Measurements from ENCODE around the gene ATG4C. TPM values are rescaled to one million over a fixed set of nuclear protein-coding genes. Genes with fewer than 3 reads are reported as not detected.

The ATG4C gene
- total and polyA plus RNA-seq, 3 donors from 2014 or later = 6.8 to 10.2 (median 8.6) TPM

DNA sequence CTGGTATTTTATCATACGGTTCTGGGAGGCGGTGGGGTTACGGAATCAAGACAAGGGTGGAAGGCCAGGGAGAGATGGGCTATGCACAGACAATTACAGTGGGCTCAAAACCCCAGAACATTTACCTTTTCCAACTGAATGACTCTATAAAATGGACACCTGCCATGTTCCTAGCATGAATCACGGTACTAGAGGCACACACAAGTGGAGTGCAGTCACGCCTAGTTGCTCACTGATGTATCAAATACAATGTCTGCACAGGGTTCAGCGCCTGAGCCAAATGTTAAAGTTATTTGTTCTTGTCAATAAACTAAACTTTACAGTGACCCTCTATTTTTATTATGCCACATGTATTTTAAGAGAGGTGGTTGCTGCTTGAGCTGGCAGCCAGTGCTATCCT lies 121.4 kb downstream of the ATG4C start:
- intact Hi-C loops (cut with DNase I; ENCODE audit: low total_unique reads) = no loop called here
- H3K27me3 ChIP-seq = no peaks in the 10 kb centered on the region
- no peaks in the 10 kb centered on the region for H3K4me1 ChIP-seq
- H3K9me3 ChIP-seq = no peaks in the 10 kb centered on the region
- no peak for DNase-seq
- H3K27ac ChIP-seq = no peak overlapping the region
- 74 to 81% methylated on average over 6 of the region's 6 CpGs for WGBS, 2 donors
- TF ChIP-seq POLR2A (IDR thresholded peaks at IDR 0.05) = no peak
- TF ChIP-seq, protein P1, sequence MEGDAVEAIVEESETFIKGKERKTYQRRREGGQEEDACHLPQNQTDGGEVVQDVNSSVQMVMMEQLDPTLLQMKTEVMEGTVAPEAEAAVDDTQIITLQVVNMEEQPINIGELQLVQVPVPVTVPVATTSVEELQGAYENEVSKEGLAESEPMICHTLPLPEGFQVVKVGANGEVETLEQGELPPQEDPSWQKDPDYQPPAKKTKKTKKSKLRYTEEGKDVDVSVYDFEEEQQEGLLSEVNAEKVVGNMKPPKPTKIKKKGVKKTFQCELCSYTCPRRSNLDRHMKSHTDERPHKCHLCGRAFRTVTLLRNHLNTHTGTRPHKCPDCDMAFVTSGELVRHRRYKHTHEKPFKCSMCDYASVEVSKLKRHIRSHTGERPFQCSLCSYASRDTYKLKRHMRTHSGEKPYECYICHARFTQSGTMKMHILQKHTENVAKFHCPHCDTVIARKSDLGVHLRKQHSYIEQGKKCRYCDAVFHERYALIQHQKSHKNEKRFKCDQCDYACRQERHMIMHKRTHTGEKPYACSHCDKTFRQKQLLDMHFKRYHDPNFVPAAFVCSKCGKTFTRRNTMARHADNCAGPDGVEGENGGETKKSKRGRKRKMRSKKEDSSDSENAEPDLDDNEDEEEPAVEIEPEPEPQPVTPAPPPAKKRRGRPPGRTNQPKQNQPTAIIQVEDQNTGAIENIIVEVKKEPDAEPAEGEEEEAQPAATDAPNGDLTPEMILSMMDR (IDR thresholded peaks at IDR 0.05) = no peak
- no peak overlapping the region for H3K4me3 ChIP-seq
- H3K36me3 ChIP-seq (ENCODE audit: low read depth, missing control alignments) = no peaks in the 10 kb centered on the region

DNA sequence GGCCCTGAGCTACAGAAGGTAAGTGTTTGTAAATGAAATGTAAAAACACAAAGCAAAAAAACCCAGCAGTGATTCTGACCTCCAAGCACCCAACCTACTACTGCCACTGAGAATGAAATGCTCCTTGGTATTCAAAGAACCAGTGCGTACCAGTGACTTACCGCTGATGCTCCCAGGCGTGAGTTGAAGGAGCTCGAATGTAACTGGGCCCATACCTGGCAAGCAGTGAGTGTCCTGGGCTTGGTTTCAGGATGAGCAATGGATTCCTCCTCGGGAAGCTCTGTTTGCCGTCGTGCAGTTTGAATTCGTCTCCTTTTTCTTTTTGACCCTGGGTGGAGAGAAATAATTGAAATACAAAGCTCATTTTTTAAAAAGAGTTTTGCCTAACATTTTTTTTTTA lies 121.9 kb downstream of the ATG4C start:
- intact Hi-C loops (cut with DNase I; ENCODE audit: low total_unique reads) = no loop called here
- Histone ChIP-seq H3K27ac (no peak overlapping the region), H3K36me3 (ENCODE audit: low read depth, missing control alignments) (no peaks in the 10 kb centered on the region), H3K4me3 (no peak overlapping the region), H3K4me1 (no peaks in the 10 kb centered on the region), H3K27me3 (no peaks in the 10 kb centered on the region), H3K9me3 (no peaks in the 10 kb centered on the region)
- no peak for DNase-seq
- no peak for TF ChIP-seq POLR2A (IDR thresholded peaks at IDR 0.05)
- TF ChIP-seq, protein P1 (IDR thresholded peaks at IDR 0.05) = no peak
- 43 to 65% methylated on average over 8 of the region's 8 CpGs for WGBS, 2 donors

DNA sequence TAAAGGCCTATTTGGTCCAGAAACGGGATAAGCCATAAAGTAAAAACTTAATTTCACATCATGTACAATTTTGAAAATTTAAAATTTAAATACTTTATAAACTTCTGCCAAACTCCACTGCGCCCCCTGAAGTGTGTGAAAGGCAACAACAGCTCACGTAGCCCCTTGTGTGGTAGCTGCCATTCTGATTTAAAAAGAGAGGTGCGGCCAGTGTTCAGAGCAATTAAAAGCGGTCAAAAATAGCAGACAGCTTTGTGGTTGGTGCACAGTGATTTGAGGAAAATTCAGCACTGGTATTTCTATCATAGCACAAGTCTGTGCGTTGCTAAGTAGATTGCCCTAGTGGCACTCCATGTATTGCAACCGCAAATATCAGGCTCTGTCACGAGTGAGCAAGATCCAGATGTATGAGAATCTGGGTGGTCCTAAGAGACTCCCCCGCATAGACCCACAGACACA lies 122.5 kb downstream of the ATG4C start:
- H3K27ac ChIP-seq = no peak overlapping the region
- H3K9me3 ChIP-seq = no peaks in the 10 kb centered on the region
- no peaks in the 10 kb centered on the region for H3K36me3 ChIP-seq (ENCODE audit: low read depth, missing control alignments)
- TF ChIP-seq, protein P1 (IDR thresholded peaks at IDR 0.05) = peak in 2 of 3 experiments; percentile 22 to 43
- no peak for TF ChIP-seq POLR2A (IDR thresholded peaks at IDR 0.05)
- intact Hi-C loops (cut with DNase I; ENCODE audit: low total_unique reads) = no loop called here
- peak; percentile 20 for DNase-seq
- 32 to 37% methylated on average over 9 of the region's 9 CpGs for WGBS, 2 donors
- H3K4me3 ChIP-seq = no peak overlapping the region
- H3K27me3 ChIP-seq = no peaks in the 10 kb centered on the region
- no peaks in the 10 kb centered on the region for H3K4me1 ChIP-seq

DNA sequence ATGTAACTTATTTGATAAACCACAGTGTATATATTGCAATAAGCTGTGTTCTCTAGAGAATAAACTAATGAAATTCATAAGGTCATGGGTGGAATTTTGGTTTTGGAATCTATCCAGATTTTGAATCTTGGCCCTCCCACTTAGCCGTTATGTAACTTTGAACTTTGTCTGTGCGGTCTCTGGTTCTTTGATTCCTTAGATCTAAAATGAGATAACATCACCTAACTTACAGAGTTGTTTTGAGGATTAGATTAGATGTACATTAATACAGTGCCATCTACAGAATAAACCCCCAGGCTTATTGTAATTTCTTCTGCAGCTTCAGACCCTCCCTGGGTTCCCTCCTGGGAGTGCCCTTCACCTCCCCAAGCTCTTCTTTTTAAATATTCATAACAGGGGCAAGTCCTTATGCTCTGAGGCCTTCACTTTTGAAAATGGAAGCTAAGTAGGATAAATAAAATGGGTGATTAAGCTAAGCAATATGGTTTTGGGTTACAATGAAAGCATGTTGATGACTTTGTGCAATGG lies 124.3 kb downstream of the ATG4C start:
- Histone ChIP-seq H3K9me3 (no peaks in the 10 kb centered on the region), H3K4me1 (no peaks in the 10 kb centered on the region), H3K36me3 (ENCODE audit: low read depth, missing control alignments) (no peaks in the 10 kb centered on the region), H3K27ac (no peak overlapping the region), H3K27me3 (no peaks in the 10 kb centered on the region), H3K4me3 (no peak overlapping the region)
- WGBS, 2 donors = 90% methylated on average over 2 of the region's 2 CpGs
- intact Hi-C loops (cut with DNase I; ENCODE audit: low total_unique reads) = no loop called here
- DNase-seq = no peak
- TF ChIP-seq, protein P1 (IDR thresholded peaks at IDR 0.05) = no peak
- no peak for TF ChIP-seq POLR2A (IDR thresholded peaks at IDR 0.05)

DNA sequence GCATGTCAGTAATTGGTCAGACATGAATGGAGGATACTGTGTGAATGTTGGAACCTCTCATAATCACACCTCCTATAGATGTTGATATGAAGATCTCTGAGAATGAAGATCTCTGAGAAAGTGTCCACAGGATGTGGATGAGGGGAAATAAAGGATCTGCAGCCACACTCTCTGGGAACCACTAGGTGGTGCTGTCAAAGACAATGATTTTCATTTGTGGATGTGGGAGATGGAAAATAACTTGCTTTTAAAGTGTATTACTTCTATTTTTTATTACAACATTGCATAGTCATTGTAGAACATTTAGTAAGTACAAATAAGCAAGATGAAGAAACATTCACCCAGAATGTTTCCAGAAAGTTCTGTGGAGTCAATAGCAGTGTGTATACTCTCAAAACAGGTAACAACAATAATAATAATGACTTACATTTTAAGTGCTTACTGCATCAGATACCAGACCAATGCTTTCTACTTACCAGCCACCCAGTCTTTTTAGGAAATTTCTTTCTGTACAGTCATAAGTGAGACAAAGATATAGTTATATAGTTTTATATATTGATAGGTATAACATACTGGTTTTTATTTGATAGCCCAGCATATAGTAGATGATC lies 128.2 kb downstream of the ATG4C start:
- TF ChIP-seq, protein P1 (IDR thresholded peaks at IDR 0.05) = peak; percentile 12 to 64 (median 59)
- no peak for TF ChIP-seq POLR2A (IDR thresholded peaks at IDR 0.05)
- Histone ChIP-seq H3K9me3 (no peaks in the 10 kb centered on the region), H3K4me1 (no peaks in the 10 kb centered on the region), H3K4me3 (no peak overlapping the region), H3K27ac (no peak overlapping the region), H3K27me3 (no peaks in the 10 kb centered on the region), H3K36me3 (ENCODE audit: low read depth, missing control alignments) (no peaks in the 10 kb centered on the region)
- intact Hi-C loops (cut with DNase I; ENCODE audit: low total_unique reads) = no loop called here
- no peak for DNase-seq

Measured in testis (tissue), 3 donors.